B cell (primary cell): ENCODE measurements around the gene DNAH3.

Experiments
- CTCF ChIP-seq: fragments of 200-600 bp; IDR thresholded peaks from one replicate; pipeline ENCODE4 v1.8.0; 2022; ENCODE audit warnings: antibody characterized with exemption, mild to moderate bottlenecking
- EZH2 ChIP-seq: IDR thresholded peaks from 2 replicates; pipeline ENCODE4 v1.6.1; 2012; ENCODE audit warnings: borderline replicate concordance, low read depth, mild to moderate bottlenecking, moderate library complexity, low read length; ENCODE audit not compliant: insufficient read depth, poor library complexity, severe bottlenecking

- TF ChIP-seq CTCF (no peak), EZH2 (no peak)
Observed at GRCh38 chr16:20900299-20901067, 250.2 kb downstream of the DNAH3 start, which contains the start of the genes DCUN1D3 and LYRM1.
